ENCODE results near the gene CNTNAP2. TPM values are rescaled to one million over a fixed set of nuclear protein-coding genes. Genes with fewer than 3 reads are reported as not detected.

CNTNAP2 gene
- total RNA-seq, 1 donor from 2014 or later, result 5.4 TPM

- no peak overlapping the region for H3K27ac Mint-ChIP-seq (ENCODE audit: unreplicated experiment)
- H3K4me3 Mint-ChIP-seq (ENCODE audit: unreplicated experiment), result no peak overlapping the region
Observed at GRCh38 chr7:148241700-148242293, 2125.2 kb downstream of the CNTNAP2 start.

GRCh38 chr7:148242294-148242821 lies 2125.8 kb downstream of the CNTNAP2 start:
- DNase-seq (ENCODE audit: low spot score), result peak; percentile 19
- Mint-ChIP-seq H3K4me3 (ENCODE audit: unreplicated experiment) (no peak overlapping the region), H3K4me1 (ENCODE audit: unreplicated experiment) (no peaks in the 10 kb centered on the region), H3K36me3 (ENCODE audit: low read depth, unreplicated experiment) (no peaks in the 10 kb centered on the region), H3K9me3 (ENCODE audit: unreplicated experiment) (no peaks in the 10 kb centered on the region), H3K27ac (ENCODE audit: unreplicated experiment) (no peak overlapping the region), H3K27me3 (ENCODE audit: unreplicated experiment) (no peaks in the 10 kb centered on the region)
- TF ChIP-seq CTCF (IDR thresholded peaks at IDR 0.05; ENCODE audit: unreplicated experiment), result peak; percentile 72

More at GRCh38 chr7:148241700-148242293, 2125.2 kb downstream of the CNTNAP2 start:
- no peak for TF ChIP-seq CTCF (IDR thresholded peaks at IDR 0.05; ENCODE audit: unreplicated experiment)
- H3K4me1 Mint-ChIP-seq (ENCODE audit: unreplicated experiment), result no peaks in the 10 kb centered on the region
- no peak for DNase-seq (ENCODE audit: low spot score)
- no peaks in the 10 kb centered on the region for H3K27me3 Mint-ChIP-seq (ENCODE audit: unreplicated experiment)
- H3K36me3 Mint-ChIP-seq (ENCODE audit: low read depth, unreplicated experiment), result no peaks in the 10 kb centered on the region
- H3K9me3 Mint-ChIP-seq (ENCODE audit: unreplicated experiment), result no peaks in the 10 kb centered on the region

- no peaks in the 10 kb centered on the region for H3K4me1 Mint-ChIP-seq (ENCODE audit: unreplicated experiment)
- DNase-seq (ENCODE audit: low spot score), result no peak
- no peaks in the 10 kb centered on the region for H3K36me3 Mint-ChIP-seq (ENCODE audit: low read depth, unreplicated experiment)
- no peak overlapping the region for H3K27ac Mint-ChIP-seq (ENCODE audit: unreplicated experiment)
- peaks cover 6% of the 10 kb centered on the region for H3K9me3 Mint-ChIP-seq (ENCODE audit: unreplicated experiment)
- no peak for TF ChIP-seq CTCF (IDR thresholded peaks at IDR 0.05; ENCODE audit: unreplicated experiment)
- no peak overlapping the region for H3K4me3 Mint-ChIP-seq (ENCODE audit: unreplicated experiment)
- peaks cover 2% of the 10 kb centered on the region for H3K27me3 Mint-ChIP-seq (ENCODE audit: unreplicated experiment)
Observed at GRCh38 chr7:148245381-148245780, 2128.8 kb downstream of the CNTNAP2 start.

- no peak for TF ChIP-seq CTCF (IDR thresholded peaks at IDR 0.05; ENCODE audit: unreplicated experiment)
- no peak overlapping the region for H3K27ac Mint-ChIP-seq (ENCODE audit: unreplicated experiment)
- no peaks in the 10 kb centered on the region for H3K4me1 Mint-ChIP-seq (ENCODE audit: unreplicated experiment)
- H3K4me3 Mint-ChIP-seq (ENCODE audit: unreplicated experiment), result no peak overlapping the region
- H3K27me3 Mint-ChIP-seq (ENCODE audit: unreplicated experiment), result peaks cover 2% of the 10 kb centered on the region
- no peak for DNase-seq (ENCODE audit: low spot score)
- H3K36me3 Mint-ChIP-seq (ENCODE audit: low read depth, unreplicated experiment), result peaks cover 6% of the 10 kb centered on the region
- H3K9me3 Mint-ChIP-seq (ENCODE audit: unreplicated experiment), result peaks cover 21% of the 10 kb centered on the region
Observed at GRCh38 chr7:148253629-148254028, 2137.0 kb downstream of the CNTNAP2 start.

GRCh38 chr7:148255333-148255732 lies 2138.7 kb downstream of the CNTNAP2 start:
- no peak overlapping the region for H3K27ac Mint-ChIP-seq (ENCODE audit: unreplicated experiment)
- DNase-seq (ENCODE audit: low spot score), result no peak
- H3K27me3 Mint-ChIP-seq (ENCODE audit: unreplicated experiment), result no peaks in the 10 kb centered on the region
- H3K4me1 Mint-ChIP-seq (ENCODE audit: unreplicated experiment), result no peaks in the 10 kb centered on the region
- H3K4me3 Mint-ChIP-seq (ENCODE audit: unreplicated experiment), result no peak overlapping the region
- H3K36me3 Mint-ChIP-seq (ENCODE audit: low read depth, unreplicated experiment), result peaks cover 6% of the 10 kb centered on the region
- TF ChIP-seq CTCF (IDR thresholded peaks at IDR 0.05; ENCODE audit: unreplicated experiment), result peak; percentile 19
- H3K9me3 Mint-ChIP-seq (ENCODE audit: unreplicated experiment), result peaks cover 15% of the 10 kb centered on the region
